SJCRH30 (cell line): Measurements from ENCODE around the gene IAPP. TPM values are rescaled to one million over a fixed set of nuclear protein-coding genes. Genes with fewer than 3 reads are reported as not detected.
"Not testable (repeated sequence)": the region's sequence is repeated elsewhere in the genome, so short reads cannot be mapped to it uniquely, and the experiment has no call there.

ENCODE experiments used
- DNase-seq, 2 experiments: peaks; one replicate each; pipeline ENCODE4 v3.0.0-alpha.2; 2015 to 2020
- H3K27ac ChIP-seq: fragments of 250-450 bp; sonication (Bioruptor Pico); 2 replicates; pipeline ENCODE4 v1.5.1; 2020; ENCODE audit warnings: mild to moderate bottlenecking, moderate library complexity
- H3K27me3 ChIP-seq: fragments of 250-450 bp; sonication (Bioruptor Pico); 2 replicates; pipeline ENCODE4 v1.5.1; 2020; ENCODE audit warnings: mild to moderate bottlenecking, moderate library complexity
- H3K36me3 ChIP-seq: fragments of 250-450 bp; sonication (Bioruptor Pico); 2 replicates; pipeline ENCODE4 v1.5.1; 2020; ENCODE audit warnings: mild to moderate bottlenecking, moderate library complexity
- H3K4me1 ChIP-seq: fragments of 250-450 bp; sonication (Bioruptor Pico); 2 replicates; pipeline ENCODE4 v1.5.1; 2020; ENCODE audit warnings: mild to moderate bottlenecking, moderate library complexity
- H3K4me3 ChIP-seq: fragments of 250-450 bp; sonication (Bioruptor Pico); 2 replicates; pipeline ENCODE4 v1.5.1; 2020; ENCODE audit warnings: mild to moderate bottlenecking, moderate library complexity
- H3K9me3 ChIP-seq: fragments of 250-450 bp; sonication (Bioruptor Pico); replicated peaks from 2 replicates; pipeline ENCODE4 v1.5.1; 2020; ENCODE audit warnings: mild to moderate bottlenecking, moderate library complexity
- total RNA-seq: library from RNA; depleted of rRNA; stranded (reverse); fragments of >200 nt; shearing (Covaris generic); gene quantifications from 2 replicates; pipeline ENCODE4 v1.2.3, GENCODE V29; 2014; rRNA removed

IAPP gene
- total RNA-seq, 1 experiment from 2014 or later: not detected

- H3K36me3 ChIP-seq, H3K4me3 ChIP-seq, DNase-seq, H3K4me1 ChIP-seq, H3K27me3 ChIP-seq, H3K27ac ChIP-seq, H3K9me3 ChIP-seq: not testable (repeated sequence)
Measured at GRCh38 chr12:21418398-21418797, 45.7 kb downstream of the IAPP start.

- H3K36me3 ChIP-seq, H3K27me3 ChIP-seq, H3K4me1 ChIP-seq, H3K9me3 ChIP-seq, H3K27ac ChIP-seq, H3K4me3 ChIP-seq, DNase-seq: not testable (repeated sequence)
Measured at GRCh38 chr12:21419009-21419699, 46.5 kb downstream of the IAPP start.

- Histone ChIP-seq H3K27ac (no peak overlapping the region), H3K36me3 (no peaks in the 10 kb centered on the region), H3K4me3 (no peak overlapping the region), H3K9me3 (no peaks in the 10 kb centered on the region), H3K4me1 (no peaks in the 10 kb centered on the region), H3K27me3 (no peaks in the 10 kb centered on the region)
- no peak for DNase-seq
Measured at GRCh38 chr12:21428241-21428640, 55.5 kb downstream of the IAPP start.

Other genes with a start within 250 kb of the IAPP start
- gene SLCO1B1, start 241.7 kb upstream of the IAPP start, total RNA-seq: not detected in 2 replicates
- 0.23 and 0.32 TPM in 2 replicates for gene SLCO1A2, start 38.0 kb upstream of the IAPP start, total RNA-seq
- gene PYROXD1, start 64.8 kb downstream of the IAPP start, total RNA-seq: 5.5 and 7.8 TPM in 2 replicates
- gene RECQL, start 128.7 kb downstream of the IAPP start, total RNA-seq: 44.7 and 49.7 TPM in 2 replicates
- gene GOLT1B, start 128.9 kb downstream of the IAPP start, total RNA-seq: 38.8 and 45.9 TPM in 2 replicates
- gene SPX, start 153.4 kb downstream of the IAPP start, total RNA-seq: 3.5 and 7.4 TPM in 2 replicates
- gene GYS2, start 231.9 kb downstream of the IAPP start, total RNA-seq: 0.05 TPM in 1 of 2 replicates, not detected in the other